Measurements from ENCODE around the gene ARL15. TPM values are rescaled to one million over a fixed set of nuclear protein-coding genes. Genes with fewer than 3 reads are reported as not detected.

ARL15 gene
- total RNA-seq, 1 donor = 22.0 TPM

GRCh38 chr5:54259090-54259489 is 51.3 kb downstream of the ARL15 start:
- no peak overlapping the region for H3K4me3 ChIP-seq (ENCODE audit: low read depth, low read length)
- no peak for DNase-seq (ENCODE audit: low read depth)

GRCh38 chr5:54257366-54258118 is 52.8 kb downstream of the ARL15 start:
- TF ChIP-seq CTCF (IDR thresholded peaks at IDR 0.05; ENCODE audit: insufficient read depth, low read length) = no peak
- H3K4me3 ChIP-seq (ENCODE audit: low read depth, low read length) = no peak overlapping the region
- peak; percentile 62 for DNase-seq (ENCODE audit: low read depth)

More at GRCh38 chr5:54259090-54259489, 51.3 kb downstream of the ARL15 start:
- TF ChIP-seq CTCF (IDR thresholded peaks at IDR 0.05; ENCODE audit: insufficient read depth, low read length) = no peak

GRCh38 chr5:54254482-54255198 is 55.7 kb downstream of the ARL15 start:
- DNase-seq (ENCODE audit: low read depth) = peak; percentile 60
- H3K4me3 ChIP-seq (ENCODE audit: low read depth, low read length) = no peak overlapping the region
- TF ChIP-seq CTCF (IDR thresholded peaks at IDR 0.05; ENCODE audit: insufficient read depth, low read length) = peak; percentile 42

- H3K4me3 ChIP-seq (ENCODE audit: low read depth, low read length) = no peak overlapping the region
- TF ChIP-seq CTCF (IDR thresholded peaks at IDR 0.05; ENCODE audit: insufficient read depth, low read length) = no peak
- DNase-seq (ENCODE audit: low read depth) = peak; percentile 12
Measured at GRCh38 chr5:54251981-54252380, 58.4 kb downstream of the ARL15 start.

GRCh38 chr5:54249210-54250028 is 61.0 kb downstream of the ARL15 start:
- no peak overlapping the region for H3K4me3 ChIP-seq (ENCODE audit: low read depth, low read length)
- no peak for TF ChIP-seq CTCF (IDR thresholded peaks at IDR 0.05; ENCODE audit: insufficient read depth, low read length)
- DNase-seq (ENCODE audit: low read depth) = peak; percentile 25

- no peak overlapping the region for H3K4me3 ChIP-seq (ENCODE audit: low read depth, low read length)
- TF ChIP-seq CTCF (IDR thresholded peaks at IDR 0.05; ENCODE audit: insufficient read depth, low read length) = no peak
- no peak for DNase-seq (ENCODE audit: low read depth)
Measured at GRCh38 chr5:54247226-54247625, 63.1 kb downstream of the ARL15 start.
